ENCODE results near the gene EDARADD.

The EDARADD gene

GRCh38 chr1:236471096-236471495 lies 77.0 kb downstream of the EDARADD start:
- Histone ChIP-seq H3K9me3 (replicated peaks in 1 of 2; ENCODE audit: control insufficient read depth in 2 of 2, insufficient read depth in 1 of 2, low read depth in 1 of 2, low read length in 2 of 2) (no peaks in the 10 kb centered on the region), H2BK120ac (ENCODE audit: low read depth, low read length) (no peak overlapping the region), H3K18ac (ENCODE audit: low read length) (no peak overlapping the region), H2AFZ (ENCODE audit: low read length) (no peak overlapping the region), H3K36me3 (replicated peaks in 1 of 2; ENCODE audit: control insufficient read depth in 2 of 2, insufficient read depth in 2 of 2, low read length in 2 of 2) (no peaks in the 10 kb centered on the region), H3K27ac (replicated peaks; ENCODE audit: low read length) (no peak overlapping the region), H3K79me1 (ENCODE audit: low read depth, low read length) (no peaks in the 10 kb centered on the region), H3K14ac (ENCODE audit: low read length) (no peak overlapping the region), H4K8ac (ENCODE audit: low read depth, low read length) (no peak overlapping the region), H3K4ac (ENCODE audit: low read length) (no peak overlapping the region), H4K91ac (ENCODE audit: low read depth, low read length, poor library complexity) (no peak overlapping the region), H3K9ac (ENCODE audit: low read depth, low read length, poor library complexity) (no peak overlapping the region), H3K4me1 (ENCODE audit: control insufficient read depth in 2 of 2, insufficient read depth in 1 of 2, low read depth in 1 of 2, low read length in 2 of 2) (peaks cover 0 to 4% of the 10 kb centered on the region in 2 donors), H3K4me2 (ENCODE audit: insufficient read depth, low read length, poor library complexity, severe bottlenecking) (no peak overlapping the region), H3K23ac (ENCODE audit: low read depth, low read length, poor library complexity) (no peak overlapping the region), H2BK5ac (ENCODE audit: low read length) (no peak overlapping the region), H3K27me3 (ENCODE audit: control insufficient read depth in 3 of 3, insufficient read depth in 3 of 3, low read depth in 1 of 3, low read length in 3 of 3) (peaks cover 0 to 18% (median 0%) of the 10 kb centered on the region in 3 experiments), H2AK5ac (ENCODE audit: low read depth, low read length) (no peak overlapping the region), H2BK12ac (ENCODE audit: low read length) (no peak overlapping the region), H3K4me3 (ENCODE audit: low read length in 2 of 2) (no peak overlapping the region), H2BK15ac (ENCODE audit: low read length) (no peak overlapping the region)
- no peak for DNase-seq (ENCODE audit: low spot score)
- WGBS, 2 donors (ENCODE audit: extremely low coverage in 2 of 2, insufficient read length in 2 of 2, insufficient replicate concordance in 1 of 2) = no CpG with 5 or more reads among the region's 6 CpGs

GRCh38 chr1:236471653-236472052 lies 77.6 kb downstream of the EDARADD start:
- H3K79me1 ChIP-seq (ENCODE audit: low read depth, low read length) = no peaks in the 10 kb centered on the region
- no CpG with 5 or more reads among the region's 6 CpGs for WGBS, 2 donors (ENCODE audit: extremely low coverage in 2 of 2, insufficient read length in 2 of 2, insufficient replicate concordance in 1 of 2)
- H2BK5ac ChIP-seq (ENCODE audit: low read length) = no peak overlapping the region
- no peaks in the 10 kb centered on the region for H3K36me3 ChIP-seq (replicated peaks in 1 of 2; ENCODE audit: control insufficient read depth in 2 of 2, insufficient read depth in 2 of 2, low read length in 2 of 2)
- H3K4me3 ChIP-seq (ENCODE audit: low read length in 2 of 2) = no peak overlapping the region
- H3K9ac ChIP-seq (ENCODE audit: low read depth, low read length, poor library complexity) = no peak overlapping the region
- H3K4me1 ChIP-seq (ENCODE audit: control insufficient read depth in 2 of 2, insufficient read depth in 1 of 2, low read depth in 1 of 2, low read length in 2 of 2) = peaks cover 0 to 4% of the 10 kb centered on the region in 2 donors
- no peaks in the 10 kb centered on the region for H3K9me3 ChIP-seq (replicated peaks in 1 of 2; ENCODE audit: control insufficient read depth in 2 of 2, insufficient read depth in 1 of 2, low read depth in 1 of 2, low read length in 2 of 2)
- H2AFZ ChIP-seq (ENCODE audit: low read length) = no peak overlapping the region
- H2BK120ac ChIP-seq (ENCODE audit: low read depth, low read length) = no peak overlapping the region
- H4K91ac ChIP-seq (ENCODE audit: low read depth, low read length, poor library complexity) = no peak overlapping the region
- no peak overlapping the region for H3K23ac ChIP-seq (ENCODE audit: low read depth, low read length, poor library complexity)
- H3K18ac ChIP-seq (ENCODE audit: low read length) = no peak overlapping the region
- H3K27ac ChIP-seq (replicated peaks; ENCODE audit: low read length) = no peak overlapping the region
- H2BK15ac ChIP-seq (ENCODE audit: low read length) = no peak overlapping the region
- H2AK5ac ChIP-seq (ENCODE audit: low read depth, low read length) = no peak overlapping the region
- H4K8ac ChIP-seq (ENCODE audit: low read depth, low read length) = no peak overlapping the region
- DNase-seq (ENCODE audit: low spot score) = no peak
- no peak overlapping the region for H3K4ac ChIP-seq (ENCODE audit: low read length)
- no peak overlapping the region for H2BK12ac ChIP-seq (ENCODE audit: low read length)
- H3K27me3 ChIP-seq (ENCODE audit: control insufficient read depth in 3 of 3, insufficient read depth in 3 of 3, low read depth in 1 of 3, low read length in 3 of 3) = peaks cover 0 to 18% (median 0%) of the 10 kb centered on the region in 3 experiments
- no peak overlapping the region for H3K4me2 ChIP-seq (ENCODE audit: insufficient read depth, low read length, poor library complexity, severe bottlenecking)
- no peak overlapping the region for H3K14ac ChIP-seq (ENCODE audit: low read length)

- Histone ChIP-seq H2BK12ac (ENCODE audit: low read length) (no peak overlapping the region), H3K4me3 (ENCODE audit: low read length in 2 of 2) (no peak overlapping the region), H2BK5ac (ENCODE audit: low read length) (no peak overlapping the region), H3K27me3 (ENCODE audit: control insufficient read depth in 3 of 3, insufficient read depth in 3 of 3, low read depth in 1 of 3, low read length in 3 of 3) (peaks cover 0 to 13% (median 0%) of the 10 kb centered on the region in 3 experiments), H2BK120ac (ENCODE audit: low read depth, low read length) (no peak overlapping the region), H2BK15ac (ENCODE audit: low read length) (no peak overlapping the region), H4K8ac (ENCODE audit: low read depth, low read length) (no peak overlapping the region), H3K27ac (replicated peaks; ENCODE audit: low read length) (no peak overlapping the region), H3K14ac (ENCODE audit: low read length) (no peak overlapping the region), H3K23ac (ENCODE audit: low read depth, low read length, poor library complexity) (no peak overlapping the region), H3K4me1 (ENCODE audit: control insufficient read depth in 2 of 2, insufficient read depth in 1 of 2, low read depth in 1 of 2, low read length in 2 of 2) (peaks cover 0 to 4% of the 10 kb centered on the region in 2 donors), H3K9me3 (replicated peaks in 1 of 2; ENCODE audit: control insufficient read depth in 2 of 2, insufficient read depth in 1 of 2, low read depth in 1 of 2, low read length in 2 of 2) (no peaks in the 10 kb centered on the region), H3K4ac (ENCODE audit: low read length) (no peak overlapping the region), H3K79me1 (ENCODE audit: low read depth, low read length) (no peaks in the 10 kb centered on the region), H2AK5ac (ENCODE audit: low read depth, low read length) (no peak overlapping the region), H3K36me3 (replicated peaks in 1 of 2; ENCODE audit: control insufficient read depth in 2 of 2, insufficient read depth in 2 of 2, low read length in 2 of 2) (no peaks in the 10 kb centered on the region), H2AFZ (ENCODE audit: low read length) (no peak overlapping the region), H3K18ac (ENCODE audit: low read length) (no peak overlapping the region), H4K91ac (ENCODE audit: low read depth, low read length, poor library complexity) (no peak overlapping the region), H3K9ac (ENCODE audit: low read depth, low read length, poor library complexity) (no peak overlapping the region), H3K4me2 (ENCODE audit: insufficient read depth, low read length, poor library complexity, severe bottlenecking) (no peak overlapping the region)
- WGBS, 2 donors (ENCODE audit: extremely low coverage in 2 of 2, insufficient read length in 2 of 2, insufficient replicate concordance in 1 of 2) = no CpG with 5 or more reads among the region's 17 CpGs
- DNase-seq (ENCODE audit: low spot score) = no peak
These were observed 79.0 kb downstream of the EDARADD start for GRCh38 chr1:236472850-236473788.

- no peak overlapping the region for H4K91ac ChIP-seq (ENCODE audit: low read depth, low read length, poor library complexity)
- no peak overlapping the region for H3K18ac ChIP-seq (ENCODE audit: low read length)
- no peak overlapping the region for H2AFZ ChIP-seq (ENCODE audit: low read length)
- no CpG with 5 or more reads among the region's 5 CpGs for WGBS, 2 donors (ENCODE audit: extremely low coverage in 2 of 2, insufficient read length in 2 of 2, insufficient replicate concordance in 1 of 2)
- no peak overlapping the region for H2BK12ac ChIP-seq (ENCODE audit: low read length)
- no peak overlapping the region for H3K9ac ChIP-seq (ENCODE audit: low read depth, low read length, poor library complexity)
- no peak overlapping the region for H2BK15ac ChIP-seq (ENCODE audit: low read length)
- H3K9me3 ChIP-seq (replicated peaks in 1 of 2; ENCODE audit: control insufficient read depth in 2 of 2, insufficient read depth in 1 of 2, low read depth in 1 of 2, low read length in 2 of 2) = no peaks in the 10 kb centered on the region
- H3K27me3 ChIP-seq (ENCODE audit: control insufficient read depth in 3 of 3, insufficient read depth in 3 of 3, low read depth in 1 of 3, low read length in 3 of 3) = peaks cover 0 to 13% (median 0%) of the 10 kb centered on the region in 3 experiments
- H3K36me3 ChIP-seq (replicated peaks in 1 of 2; ENCODE audit: control insufficient read depth in 2 of 2, insufficient read depth in 2 of 2, low read length in 2 of 2) = no peaks in the 10 kb centered on the region
- no peak overlapping the region for H4K8ac ChIP-seq (ENCODE audit: low read depth, low read length)
- no peak overlapping the region for H2AK5ac ChIP-seq (ENCODE audit: low read depth, low read length)
- no peak overlapping the region for H3K4me2 ChIP-seq (ENCODE audit: insufficient read depth, low read length, poor library complexity, severe bottlenecking)
- no peak overlapping the region for H3K27ac ChIP-seq (replicated peaks; ENCODE audit: low read length)
- H3K14ac ChIP-seq (ENCODE audit: low read length) = no peak overlapping the region
- no peak overlapping the region for H3K4ac ChIP-seq (ENCODE audit: low read length)
- H3K79me1 ChIP-seq (ENCODE audit: low read depth, low read length) = no peaks in the 10 kb centered on the region
- no peak overlapping the region for H3K4me3 ChIP-seq (ENCODE audit: low read length in 2 of 2)
- peaks cover 0 to 4% of the 10 kb centered on the region in 2 donors for H3K4me1 ChIP-seq (ENCODE audit: control insufficient read depth in 2 of 2, insufficient read depth in 1 of 2, low read depth in 1 of 2, low read length in 2 of 2)
- no peak overlapping the region for H2BK5ac ChIP-seq (ENCODE audit: low read length)
- H3K23ac ChIP-seq (ENCODE audit: low read depth, low read length, poor library complexity) = no peak overlapping the region
- no peak for DNase-seq (ENCODE audit: low spot score)
- H2BK120ac ChIP-seq (ENCODE audit: low read depth, low read length) = no peak overlapping the region
These were observed 81.9 kb downstream of the EDARADD start for GRCh38 chr1:236476019-236476418.

Measured in neuronal stem cell (in vitro differentiated cells).